CD8-positive, alpha-beta memory T cell (primary cell): ENCODE results near the gene NSDHL. TPM values are rescaled to one million over a fixed set of nuclear protein-coding genes. Genes with fewer than 3 reads are reported as not detected.
A peak's percentile ranks its signal among the peaks of the same experiment; 100 is the strongest.
"Not testable (repeated sequence)": the region's sequence is repeated elsewhere in the genome, so short reads cannot be mapped to it uniquely, and the experiment has no call there.

ENCODE experiments used
- CTCF ChIA-PET: fragments of 350-600 bp; sonication (Branson Sonifier 250); formaldehyde crosslinking; loops from one replicate; lab custom pipeline; 2021; ENCODE audit warnings: antibody characterized with exemption; lab: Charles Lee
- POLR2A ChIA-PET: fragments of 350-600 bp; sonication (Branson Sonifier 250); formaldehyde crosslinking; loops from one replicate; lab custom pipeline; 2021; ENCODE audit warnings: antibody characterized with exemption; lab: Charles Lee
- DNase-seq, 5 donors: peaks; one replicate each; pipeline versions ENCODE4 v3.0.0 to v3.0.0-alpha.2; 2020 to 2022; ENCODE audit warnings: mixed read lengths in 1 of 5
- H3K27ac ChIP-seq: one replicate; pipeline ENCODE4 v1.7.0; 2013; ENCODE audit warnings: low read depth, mild to moderate bottlenecking, low read length, moderate library complexity
- H3K27me3 ChIP-seq: 2 replicates; pipeline ENCODE4 v1.7.0; 2013; ENCODE audit warnings: low read length, mild to moderate bottlenecking; ENCODE audit not compliant: insufficient read depth, poor library complexity, severe bottlenecking
- H3K36me3 ChIP-seq: 2 replicates; pipeline ENCODE4 v1.7.0; 2013; ENCODE audit warnings: mild to moderate bottlenecking, low read length, moderate library complexity; ENCODE audit not compliant: insufficient read depth
- H3K4me1 ChIP-seq: 2 replicates; pipeline ENCODE4 v1.7.0; 2013; ENCODE audit warnings: mild to moderate bottlenecking, low read length, moderate library complexity; ENCODE audit not compliant: insufficient read depth
- H3K4me3 ChIP-seq: 2 replicates; pipeline ENCODE4 v1.7.0; 2013; ENCODE audit warnings: mild to moderate bottlenecking, low read length
- H3K9me3 ChIP-seq: 2 replicates; pipeline ENCODE4 v1.7.0; 2013; ENCODE audit warnings: mild to moderate bottlenecking, low read length
- H3K27ac Mint-ChIP-seq, 8 donors: one replicate each; pipeline ENCODE4 v1.8.0; 2020 to 2021; ENCODE audit warnings: mixed read lengths in 8 of 8, mild to moderate bottlenecking in 6 of 8, inconsistent platforms in 3 of 8, moderate library complexity in 3 of 8
- H3K27me3 Mint-ChIP-seq, 2 donors: one replicate each; pipeline ENCODE4 v1.8.0; 2020 to 2021; ENCODE audit warnings: mixed read lengths in 2 of 2, mild to moderate bottlenecking in 1 of 2, moderate library complexity in 1 of 2
- H3K36me3 Mint-ChIP-seq, 3 donors: one replicate each; pipeline ENCODE4 v1.8.0; 2020 to 2021; ENCODE audit warnings: mixed read lengths in 3 of 3, inconsistent platforms in 1 of 3, mild to moderate bottlenecking in 1 of 3
- H3K4me1 Mint-ChIP-seq, 3 donors: one replicate each; pipeline ENCODE4 v1.8.0; 2020 to 2021; ENCODE audit warnings: mixed read lengths in 3 of 3, inconsistent platforms in 1 of 3, mild to moderate bottlenecking in 1 of 3
- H3K4me3 Mint-ChIP-seq, 7 donors: one replicate each; pipeline ENCODE4 v1.8.0; 2020 to 2021; ENCODE audit warnings: mixed read lengths in 7 of 7, mild to moderate bottlenecking in 6 of 7, moderate library complexity in 4 of 7, inconsistent platforms in 2 of 7
- H3K9me3 Mint-ChIP-seq, 5 donors: one replicate each; pipeline ENCODE4 v1.8.0; 2020 to 2022; ENCODE audit warnings: mixed read lengths in 5 of 5, mild to moderate bottlenecking in 3 of 5, moderate library complexity in 2 of 5, inconsistent platforms in 1 of 5
- polyA plus RNA-seq: library from polyadenylated mRNA; unstranded; fragments of 300-500 nt; fragmentation: Illumina TruSeq; gene quantifications from one replicate; pipeline ENCODE4 v1.2.3, GENCODE V29; 2021
- total RNA-seq, 2 experiments: library from RNA; stranded (reverse); gene quantifications; one replicate each; pipeline ENCODE4 v1.2.3, GENCODE V29; 2021

NSDHL gene
- total and polyA plus RNA-seq, 3 experiments from 2014 or later = 15.0 to 21.8 (median 20.3) TPM

DNA sequence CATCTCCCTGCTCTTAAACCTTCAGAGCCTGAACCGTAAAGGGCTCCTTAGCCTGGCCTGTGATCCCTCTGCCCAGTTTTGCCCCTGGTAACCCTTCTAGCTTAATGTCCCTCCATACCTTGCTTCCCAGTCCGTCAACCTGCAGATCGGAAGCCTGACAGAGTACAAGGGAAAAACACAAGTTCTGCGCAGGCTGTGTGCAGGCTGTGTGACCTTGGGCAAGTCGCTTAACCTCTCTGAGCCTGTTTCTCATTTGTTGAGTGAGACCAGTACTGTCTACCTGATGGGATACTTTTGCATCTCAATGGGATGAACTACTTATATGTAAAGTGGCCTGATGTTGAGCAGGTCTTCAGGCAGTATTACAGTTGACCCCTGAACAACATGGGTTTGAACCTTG is 1.7 kb downstream of the NSDHL start:
- no peak overlapping the region for H3K4me3 ChIP-seq
- H3K4me1 ChIP-seq = peaks cover 13% of the 10 kb centered on the region
- no peaks in the 10 kb centered on the region for H3K9me3 ChIP-seq
- ChIA-PET POLR2A (no interaction called here), CTCF (interaction anchor here (1.0 to 1.7 kb wide), 2 partner anchors 8 to 10 kb away, joined by 3 to 4 read pairs; no protein-coding TSS in a partner anchor)
- H3K27ac ChIP-seq = no peak overlapping the region
- Mint-ChIP-seq H3K4me3 (peak overlapping the region in 6 of 7 donors; percentile 12 to 89 (median 56)), H3K9me3 (no peaks in the 10 kb centered on the region), H3K4me1 (peaks cover 23 to 42% (median 29%) of the 10 kb centered on the region in 3 donors), H3K27me3 (peaks cover 0 to 4% of the 10 kb centered on the region in 2 donors), H3K36me3 (peaks cover 0 to 30% (median 4%) of the 10 kb centered on the region in 3 donors), H3K27ac (peak overlapping the region in 2 of 8 donors; percentile 39 to 73)
- no peaks in the 10 kb centered on the region for H3K27me3 ChIP-seq
- H3K36me3 ChIP-seq = no peaks in the 10 kb centered on the region
- DNase-seq = no peak

DNA sequence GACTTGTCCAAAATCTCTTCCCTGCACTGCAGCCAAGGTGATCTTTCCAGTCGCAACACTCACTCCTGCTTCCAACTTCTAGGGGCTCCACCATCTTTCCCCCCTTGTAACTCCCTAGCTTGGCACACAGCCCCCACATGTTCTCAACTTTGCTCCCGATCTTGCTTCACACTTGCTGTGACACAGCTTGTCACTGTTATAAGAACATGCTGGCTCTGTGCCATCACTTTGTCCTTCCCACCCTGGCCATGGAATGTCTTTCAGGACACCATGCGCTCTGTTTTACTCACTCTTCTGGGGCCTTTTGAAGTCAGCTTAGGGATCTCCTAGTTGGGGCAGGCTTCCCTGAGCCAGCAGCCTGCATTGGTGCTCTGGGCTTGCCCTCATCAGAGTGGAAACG is 2.5 kb downstream of the NSDHL start:
- H3K27me3 Mint-ChIP-seq = peaks cover 0 to 4% of the 10 kb centered on the region in 2 donors
- Histone ChIP-seq H3K27me3 (no peaks in the 10 kb centered on the region), H3K9me3 (no peaks in the 10 kb centered on the region), H3K27ac (no peak overlapping the region), H3K4me1 (peaks cover 13% of the 10 kb centered on the region), H3K36me3 (no peaks in the 10 kb centered on the region), H3K4me3 (no peak overlapping the region)
- H3K4me3 Mint-ChIP-seq = peak overlapping the region in 2 of 7 donors; percentile 9 to 39
- ChIA-PET POLR2A (no interaction called here), CTCF (no interaction called here)
- DNase-seq = no peak
- peaks cover 23 to 47% (median 35%) of the 10 kb centered on the region in 3 donors for H3K4me1 Mint-ChIP-seq
- no peaks in the 10 kb centered on the region for H3K9me3 Mint-ChIP-seq
- no peak overlapping the region for H3K27ac Mint-ChIP-seq
- H3K36me3 Mint-ChIP-seq = peaks cover 0 to 24% (median 4%) of the 10 kb centered on the region in 3 donors

DNA sequence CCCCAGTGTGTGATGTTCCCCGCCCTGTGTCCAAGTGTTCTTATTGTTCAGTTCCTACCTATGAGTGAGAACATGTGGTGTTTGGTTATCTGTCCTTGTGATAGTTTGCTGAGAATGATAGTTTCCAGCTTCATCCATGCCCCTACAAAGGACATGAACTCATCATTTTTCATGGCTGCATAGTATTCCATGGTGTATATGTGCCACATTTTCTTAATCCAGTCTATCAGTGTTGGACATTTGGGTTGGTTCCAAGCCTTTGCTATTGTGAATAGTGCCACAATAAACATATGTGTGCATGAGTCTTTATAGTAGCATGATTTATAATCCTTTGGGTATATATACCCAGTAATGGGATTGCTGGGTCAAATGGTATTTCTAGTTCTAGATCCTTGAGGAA is 4.6 kb downstream of the NSDHL start:
- POLR2A ChIA-PET, H3K27ac Mint-ChIP-seq, H3K27ac ChIP-seq, DNase-seq, H3K4me3 Mint-ChIP-seq, H3K36me3 ChIP-seq, H3K9me3 ChIP-seq, H3K9me3 Mint-ChIP-seq, CTCF ChIA-PET, H3K4me3 ChIP-seq, H3K27me3 Mint-ChIP-seq, H3K4me1 ChIP-seq, H3K27me3 ChIP-seq: not testable (repeated sequence)
- Mint-ChIP-seq H3K36me3 (peaks cover 0 to 21% (median 4%) of the 10 kb centered on the region in 3 donors), H3K4me1 (peaks cover 18 to 50% (median 31%) of the 10 kb centered on the region in 3 donors)

DNA sequence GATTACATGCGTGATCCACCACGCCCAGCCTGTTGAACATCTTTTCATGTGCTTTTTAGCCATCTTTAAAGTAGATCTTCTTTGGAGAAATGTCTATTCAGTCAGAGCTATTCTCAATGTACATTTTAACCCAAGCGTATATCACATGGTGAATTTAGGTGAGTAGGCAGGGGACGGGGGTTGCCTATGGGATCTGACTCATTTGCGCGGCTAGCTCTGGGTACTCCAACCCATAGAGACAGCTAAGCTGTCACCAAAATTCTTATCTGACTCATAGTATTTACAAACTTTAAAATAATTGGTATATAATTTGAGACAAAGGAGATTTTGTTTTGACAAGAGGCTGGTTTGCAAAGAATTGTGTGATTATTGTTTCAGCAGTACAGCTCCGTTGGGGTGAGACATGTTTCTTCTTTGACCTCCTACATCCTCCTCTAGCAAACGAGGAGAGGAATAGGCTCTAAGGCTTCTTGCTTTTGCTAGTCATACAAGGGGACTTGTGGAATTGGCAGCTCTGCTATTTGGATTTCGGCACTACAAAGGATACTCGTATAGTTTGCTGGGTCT is 12.0 kb downstream of the NSDHL start:
- no peak overlapping the region for H3K4me3 ChIP-seq
- no peaks in the 10 kb centered on the region for H3K27me3 ChIP-seq
- Mint-ChIP-seq H3K36me3 (peaks cover 0 to 27% (median 0%) of the 10 kb centered on the region in 3 donors), H3K27ac (no peak overlapping the region), H3K4me3 (no peak overlapping the region), H3K4me1 (peaks cover 0 to 19% (median 8%) of the 10 kb centered on the region in 3 donors), H3K27me3 (peaks cover 0 to 8% of the 10 kb centered on the region in 2 donors), H3K9me3 (peaks cover 0 to 1% (median 0%) of the 10 kb centered on the region in 5 donors)
- DNase-seq = no peak
- ChIA-PET CTCF (interaction anchor here (1.4 kb wide), 1 partner anchor 11 kb away, joined by 4 read pairs; no protein-coding TSS in a partner anchor), POLR2A (no interaction called here)
- H3K36me3 ChIP-seq = no peaks in the 10 kb centered on the region
- H3K4me1 ChIP-seq = no peaks in the 10 kb centered on the region
- H3K27ac ChIP-seq = no peak overlapping the region
- H3K9me3 ChIP-seq = no peaks in the 10 kb centered on the region

DNA sequence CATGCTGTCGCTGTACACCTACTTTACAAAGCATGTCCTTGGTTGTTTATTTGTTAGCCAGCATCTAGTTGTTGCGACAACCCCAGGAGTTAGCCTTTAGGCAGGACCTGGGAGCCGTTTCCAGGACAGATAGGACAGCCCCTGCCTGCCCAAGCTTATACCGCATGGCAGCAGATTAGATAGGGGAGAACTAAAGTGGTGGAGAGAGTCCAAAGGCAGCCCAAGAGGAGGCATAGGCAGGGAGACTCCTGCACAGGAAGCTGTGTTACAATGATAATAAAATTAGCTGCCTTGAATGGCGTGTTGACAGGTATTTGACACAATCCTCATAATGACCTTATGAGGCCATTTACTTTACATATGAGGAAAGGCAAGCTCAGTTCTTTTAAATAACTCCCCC is 13.0 kb downstream of the NSDHL start:
- Mint-ChIP-seq H3K9me3 (peaks cover 0 to 1% (median 0%) of the 10 kb centered on the region in 5 donors), H3K4me3 (no peak overlapping the region), H3K36me3 (peaks cover 0 to 36% (median 0%) of the 10 kb centered on the region in 3 donors), H3K4me1 (peaks cover 0 to 10% (median 0%) of the 10 kb centered on the region in 3 donors), H3K27ac (no peak overlapping the region), H3K27me3 (peaks cover 0 to 8% of the 10 kb centered on the region in 2 donors)
- Histone ChIP-seq H3K9me3 (no peaks in the 10 kb centered on the region), H3K27me3 (no peaks in the 10 kb centered on the region), H3K27ac (no peak overlapping the region), H3K4me1 (no peaks in the 10 kb centered on the region), H3K4me3 (no peak overlapping the region), H3K36me3 (no peaks in the 10 kb centered on the region)
- no peak for DNase-seq
- POLR2A ChIA-PET = no interaction called here
- CTCF ChIA-PET = no interaction called here

DNA sequence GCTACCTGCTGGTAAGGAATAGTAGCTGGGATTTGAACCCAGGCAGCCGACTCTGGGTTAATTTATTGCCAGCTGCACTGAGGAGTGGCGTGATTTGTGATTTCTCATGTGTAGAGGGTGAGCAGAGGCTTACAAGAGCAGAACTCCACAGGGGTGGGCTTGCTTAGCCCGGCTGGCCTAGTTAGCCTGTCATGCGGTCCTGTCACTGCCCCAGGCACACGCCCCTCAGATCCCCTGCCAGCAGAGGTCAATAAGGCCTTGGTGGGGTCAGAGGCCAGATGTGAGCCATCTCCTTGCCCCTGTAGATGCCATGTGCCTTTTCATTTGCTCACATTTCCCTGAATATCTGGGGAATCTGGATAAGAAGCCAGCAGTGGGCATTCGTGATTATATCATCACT is 13.4 kb downstream of the NSDHL start:
- POLR2A ChIA-PET = no interaction called here
- H3K9me3 ChIP-seq = no peaks in the 10 kb centered on the region
- Mint-ChIP-seq H3K4me3 (no peak overlapping the region), H3K27ac (no peak overlapping the region), H3K36me3 (peaks cover 0 to 40% (median 0%) of the 10 kb centered on the region in 3 donors), H3K27me3 (peaks cover 0 to 8% of the 10 kb centered on the region in 2 donors), H3K4me1 (peaks cover 0 to 8% (median 0%) of the 10 kb centered on the region in 3 donors), H3K9me3 (no peaks in the 10 kb centered on the region)
- H3K27me3 ChIP-seq = no peaks in the 10 kb centered on the region
- H3K4me1 ChIP-seq = no peaks in the 10 kb centered on the region
- no peak overlapping the region for H3K4me3 ChIP-seq
- no peaks in the 10 kb centered on the region for H3K36me3 ChIP-seq
- DNase-seq = no peak
- H3K27ac ChIP-seq = no peak overlapping the region
- CTCF ChIA-PET = no interaction called here

DNA sequence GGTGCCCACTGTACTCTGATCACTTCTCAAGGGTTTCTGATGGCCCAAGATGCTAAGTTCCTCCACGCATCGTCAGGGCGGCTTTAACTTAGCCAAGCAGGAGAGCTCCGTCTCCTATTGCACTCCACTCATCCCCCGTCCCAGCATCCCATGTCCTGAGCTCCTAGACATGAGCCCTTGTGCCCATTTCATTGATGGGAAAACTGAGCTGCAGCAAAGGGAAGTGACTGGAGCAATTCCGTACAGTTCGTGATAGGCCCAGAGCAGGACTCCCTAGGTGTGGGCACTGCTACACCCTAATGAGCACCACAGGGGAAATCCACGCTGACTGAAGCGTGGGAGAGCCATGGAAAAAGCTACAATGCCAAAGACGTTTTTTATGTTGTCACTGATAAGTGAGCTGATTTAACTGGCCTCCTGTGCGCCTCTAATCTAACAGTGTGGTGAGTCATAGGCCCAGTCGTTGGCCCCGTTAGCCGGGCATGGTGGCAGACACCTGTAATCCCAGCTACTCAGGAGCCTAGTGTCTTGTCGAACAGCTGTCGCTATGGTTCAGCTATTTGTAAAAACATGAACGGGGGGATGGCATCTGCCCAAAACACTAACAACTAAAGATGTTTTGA is 14.9 kb downstream of the NSDHL start:
- H3K27me3 Mint-ChIP-seq = peaks cover 0 to 7% of the 10 kb centered on the region in 2 donors
- DNase-seq = no peak
- no peak overlapping the region for H3K27ac Mint-ChIP-seq
- peaks cover 0 to 3% (median 0%) of the 10 kb centered on the region in 3 donors for H3K4me1 Mint-ChIP-seq
- H3K36me3 ChIP-seq = no peaks in the 10 kb centered on the region
- no peak overlapping the region for H3K4me3 ChIP-seq
- no peaks in the 10 kb centered on the region for H3K9me3 Mint-ChIP-seq
- H3K27me3 ChIP-seq = no peaks in the 10 kb centered on the region
- H3K4me3 Mint-ChIP-seq = no peak overlapping the region
- peaks cover 0 to 53% (median 0%) of the 10 kb centered on the region in 3 donors for H3K36me3 Mint-ChIP-seq
- no peaks in the 10 kb centered on the region for H3K4me1 ChIP-seq
- no peak overlapping the region for H3K27ac ChIP-seq
- POLR2A ChIA-PET = no interaction called here
- CTCF ChIA-PET = no interaction called here
- no peaks in the 10 kb centered on the region for H3K9me3 ChIP-seq

DNA sequence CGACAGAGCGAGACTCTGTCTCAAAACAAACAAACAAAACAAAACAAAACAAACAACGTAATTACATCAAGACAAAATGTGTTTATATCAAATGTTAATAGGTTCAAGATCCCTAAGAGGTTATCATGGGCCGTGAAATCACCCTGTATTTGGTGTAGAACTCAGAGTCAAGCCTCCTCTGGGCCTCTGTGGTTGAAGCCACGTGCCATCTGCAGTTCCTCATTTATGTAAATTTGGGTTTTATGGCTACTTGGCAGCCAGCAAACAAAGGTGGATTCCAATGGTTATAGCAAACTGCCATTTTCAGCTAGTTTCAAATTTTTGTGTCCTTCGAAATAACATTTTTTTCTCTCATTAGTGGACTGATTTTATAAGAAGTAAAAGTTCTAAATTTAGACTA is 16.4 kb downstream of the NSDHL start:
- no peaks in the 10 kb centered on the region for H3K36me3 ChIP-seq
- Mint-ChIP-seq H3K4me1 (peaks cover 0 to 2% (median under 1%) of the 10 kb centered on the region in 3 donors), H3K9me3 (no peaks in the 10 kb centered on the region), H3K36me3 (peaks cover 0 to 58% (median 4%) of the 10 kb centered on the region in 3 donors), H3K4me3 (no peak overlapping the region), H3K27ac (no peak overlapping the region), H3K27me3 (peaks cover 0 to 3% of the 10 kb centered on the region in 2 donors)
- no peaks in the 10 kb centered on the region for H3K9me3 ChIP-seq
- no peaks in the 10 kb centered on the region for H3K4me1 ChIP-seq
- no peak overlapping the region for H3K27ac ChIP-seq
- H3K27me3 ChIP-seq = no peaks in the 10 kb centered on the region
- POLR2A ChIA-PET = no interaction called here
- no peak overlapping the region for H3K4me3 ChIP-seq
- no peak for DNase-seq
- CTCF ChIA-PET = no interaction called here
